ENCODE data around the gene ISL1. TPM values are rescaled to one million over a fixed set of nuclear protein-coding genes. Genes with fewer than 3 reads are reported as not detected.

The ISL1 gene
- total RNA-seq, 2 donors from 2014 or later: not detected

DNA sequence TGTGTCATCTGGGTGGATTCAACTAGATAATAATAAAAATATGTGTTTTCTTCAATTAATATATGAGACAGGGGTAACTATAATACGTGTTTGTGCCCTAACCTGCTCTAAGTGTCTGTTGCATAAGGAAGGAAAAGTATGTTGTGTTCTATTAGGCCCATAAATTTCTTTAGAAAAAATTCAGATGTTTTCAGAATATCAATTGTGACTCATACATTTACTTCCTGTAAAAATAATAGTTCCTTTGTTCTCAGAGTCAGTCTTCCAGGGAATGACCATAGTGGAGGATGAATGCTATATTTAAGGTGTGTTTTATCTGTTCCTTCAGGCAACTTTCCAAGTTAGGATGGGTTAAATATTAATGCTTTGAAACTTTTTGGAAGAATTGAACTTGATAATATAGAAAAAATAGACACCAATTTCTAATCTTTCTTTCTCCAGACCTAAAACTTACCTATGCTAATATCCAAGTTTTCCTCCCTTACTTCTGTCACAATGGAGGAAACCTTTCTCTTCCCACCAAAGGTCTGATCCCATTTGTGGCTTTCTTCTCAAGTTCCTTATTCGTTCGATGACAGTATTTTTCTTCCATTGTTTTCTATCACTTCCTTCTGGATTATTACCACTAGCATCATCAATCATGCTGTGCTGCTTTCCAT, 49.9 kb downstream of the ISL1 start:
- H3K4me1 Mint-ChIP-seq: no peaks in the 10 kb centered on the region
- DNase-seq (no peak), ATAC-seq (no peak)
- H3K4me3 Mint-ChIP-seq: no peak overlapping the region
- H3K27ac Mint-ChIP-seq: no peak overlapping the region
- H3K9me3 ChIP-seq (ENCODE audit: control insufficient read depth, low read length, poor library complexity, severe bottlenecking): no peaks in the 10 kb centered on the region
- H3K27me3 Mint-ChIP-seq: no peaks in the 10 kb centered on the region
- no peaks in the 10 kb centered on the region for H3K36me3 Mint-ChIP-seq (ENCODE audit: low read depth)

DNA sequence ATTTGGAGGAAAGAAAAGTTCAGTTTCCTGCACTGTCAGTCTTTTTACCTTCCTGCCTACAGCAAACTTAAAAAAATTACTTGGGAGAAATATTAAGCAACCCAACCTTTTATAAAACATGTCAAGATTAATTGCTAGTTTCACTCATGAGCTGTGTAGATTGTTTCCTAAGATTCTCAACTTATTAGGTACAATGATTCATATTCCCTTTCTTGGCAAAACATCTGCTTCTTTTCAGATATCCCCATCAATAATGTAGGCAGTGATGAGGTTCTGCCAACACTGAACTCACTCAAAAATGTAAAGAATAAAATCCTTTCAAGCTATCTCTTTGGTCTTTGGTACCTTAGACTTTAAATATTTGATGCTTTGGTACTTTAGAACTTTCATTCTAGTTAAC, 56.0 kb downstream of the ISL1 start:
- Mint-ChIP-seq H3K4me3 (no peak overlapping the region), H3K27ac (no peak overlapping the region), H3K36me3 (ENCODE audit: low read depth) (no peaks in the 10 kb centered on the region), H3K27me3 (no peaks in the 10 kb centered on the region), H3K4me1 (no peaks in the 10 kb centered on the region)
- no peak for DNase-seq
- no peak for ATAC-seq
- H3K9me3 ChIP-seq (ENCODE audit: control insufficient read depth, low read length, poor library complexity, severe bottlenecking): no peaks in the 10 kb centered on the region
